HCT116 (cell line): ENCODE measurements around the gene SLC25A13.

Source experiments
- CEBPB ChIP-seq: IDR thresholded peaks from 2 replicates; pipeline ENCODE4 v1.6.1; 2012; ENCODE audit warnings: low read depth
- EZH2 ChIP-seq: fragments of 200-600 bp; sonication (generic); IDR thresholded peaks from 2 replicates; pipeline ENCODE4 v1.6.1; 2017; ENCODE audit warnings: antibody characterized with exemption, mixed run types
- POLR2A ChIP-seq: IDR thresholded peaks from 2 replicates; pipeline ENCODE4 v1.7.0; 2011; ENCODE audit warnings: borderline replicate concordance; ENCODE audit not compliant: insufficient read depth, insufficient read length; ENCODE audit errors: extremely low read depth
- TCF7L2 ChIP-seq: IDR thresholded peaks from 2 replicates; pipeline ENCODE4 v1.7.0; 2011; ENCODE audit warnings: borderline replicate concordance, inconsistent platforms; ENCODE audit not compliant: insufficient read depth, insufficient read length; ENCODE audit errors: extremely low read depth
- TF ChIP-seq, protein P1 (sequence below), 3 experiments: fragments of 200-600 bp in 1 of 3; sonication (generic) in 1 of 3; IDR thresholded peaks in 2 of 3; conservative IDR thresholded peaks in 1 of 3; 2 replicates each; pipeline ENCODE4 v1.5.1; 2012 to 2017; ENCODE audit warnings: low read depth in 2 of 3, low read length in 2 of 3, antibody characterized with exemption in 1 of 3, borderline replicate concordance in 1 of 3, control low read depth in 1 of 3, mild to moderate bottlenecking in 1 of 3, mixed read lengths in 1 of 3, mixed run types in 1 of 3, moderate library complexity in 1 of 3; ENCODE audit not compliant: insufficient read depth in 1 of 3

DNA sequence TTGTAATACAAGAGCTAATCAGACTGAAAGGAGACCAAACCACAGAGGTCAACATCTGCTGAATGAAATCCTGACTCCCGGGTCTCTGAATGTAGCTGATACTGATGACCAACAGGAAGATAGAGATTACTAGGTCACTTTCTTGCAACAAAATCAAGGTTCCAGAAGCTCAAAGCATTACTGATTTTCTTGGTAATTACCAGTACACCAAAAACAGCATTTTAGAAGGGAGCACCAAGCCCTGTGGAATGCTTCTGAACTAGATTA, 177.7 kb downstream of the SLC25A13 start:
- TF ChIP-seq CEBPB (no peak), POLR2A (no peak), EZH2 (no peak), TCF7L2 (no peak)
- TF ChIP-seq, protein P1, sequence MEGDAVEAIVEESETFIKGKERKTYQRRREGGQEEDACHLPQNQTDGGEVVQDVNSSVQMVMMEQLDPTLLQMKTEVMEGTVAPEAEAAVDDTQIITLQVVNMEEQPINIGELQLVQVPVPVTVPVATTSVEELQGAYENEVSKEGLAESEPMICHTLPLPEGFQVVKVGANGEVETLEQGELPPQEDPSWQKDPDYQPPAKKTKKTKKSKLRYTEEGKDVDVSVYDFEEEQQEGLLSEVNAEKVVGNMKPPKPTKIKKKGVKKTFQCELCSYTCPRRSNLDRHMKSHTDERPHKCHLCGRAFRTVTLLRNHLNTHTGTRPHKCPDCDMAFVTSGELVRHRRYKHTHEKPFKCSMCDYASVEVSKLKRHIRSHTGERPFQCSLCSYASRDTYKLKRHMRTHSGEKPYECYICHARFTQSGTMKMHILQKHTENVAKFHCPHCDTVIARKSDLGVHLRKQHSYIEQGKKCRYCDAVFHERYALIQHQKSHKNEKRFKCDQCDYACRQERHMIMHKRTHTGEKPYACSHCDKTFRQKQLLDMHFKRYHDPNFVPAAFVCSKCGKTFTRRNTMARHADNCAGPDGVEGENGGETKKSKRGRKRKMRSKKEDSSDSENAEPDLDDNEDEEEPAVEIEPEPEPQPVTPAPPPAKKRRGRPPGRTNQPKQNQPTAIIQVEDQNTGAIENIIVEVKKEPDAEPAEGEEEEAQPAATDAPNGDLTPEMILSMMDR (IDR thresholded peaks at IDR 0.05 in 2 of 3, conservative IDR thresholded peaks at IDR 0.05 in 1 of 3; ENCODE audit: borderline replicate concordance in 1 of 3, insufficient read depth in 1 of 3, low read depth in 2 of 3, low read length in 2 of 3): no peak
